ENCODE results near the gene ST8SIA5. TPM values are rescaled to one million over a fixed set of nuclear protein-coding genes. Genes with fewer than 3 reads are reported as not detected.

The ST8SIA5 gene
- total and polyA plus RNA-seq, 2 of the 4 experiments (the other 2 are of a cell fraction) = 0.03 TPM; not detected in 1

- ATAC-seq (ENCODE audit: low read depth) = no peak
These were observed 137.3 kb downstream of the ST8SIA5 start for GRCh38 chr18:46619559-46619958.

More at GRCh38 chr18:46619559-46619958, 137.3 kb downstream of the ST8SIA5 start:
- CTCF ChIA-PET = no interaction called here
- no peak overlapping the region for H3K14ac ChIP-seq (replicated peaks; ENCODE audit: low read depth, low read length)
- no peak overlapping the region for H4K8ac ChIP-seq (ENCODE audit: low read depth in 2 of 2, low read length in 2 of 2)
- H3K9ac ChIP-seq (ENCODE audit: low read depth, low read length) = no peak overlapping the region
- no peak overlapping the region for H3K4me2 ChIP-seq (ENCODE audit: low read depth, low read length)
- H3K4ac ChIP-seq (ENCODE audit: low read depth, low read length) = no peak overlapping the region
- H3K18ac ChIP-seq (ENCODE audit: low read depth, low read length) = no peak overlapping the region
- H2AK9ac ChIP-seq (replicated peaks; ENCODE audit: low read depth, low read length, poor library complexity) = no peak overlapping the region
- H3K4me1 ChIP-seq (ENCODE audit: control insufficient read depth, insufficient read depth, low read length) = no peaks in the 10 kb centered on the region
- no peak overlapping the region for H2BK20ac ChIP-seq (ENCODE audit: low read depth, low read length)
- in situ Hi-C loops (cut with MboI; ENCODE audit: low sequenced_read_pairs) (no loop called here), intact Hi-C loops (cut with micrococcal nuclease) (no loop called here), dilution Hi-C loops (cut with HindIII; ENCODE audit: low sequenced_read_pairs, unreplicated experiment) (no loop called here)
- no peak overlapping the region for H3K27ac ChIP-seq (ENCODE audit: insufficient read depth, low read length)
- no peaks in the 10 kb centered on the region for H3K9me3 ChIP-seq (ENCODE audit: control insufficient read depth, insufficient read depth, low read length)
- BruUV-seq (replicated peaks) = no TSS peak
- H3K79me1 ChIP-seq (ENCODE audit: low read depth in 1 of 2, low read length in 2 of 2) = no peaks in the 10 kb centered on the region
- H2BK5ac ChIP-seq (ENCODE audit: low read depth, low read length, poor library complexity, severe bottlenecking) = no peak overlapping the region
- no peak overlapping the region for H3K4me3 ChIP-seq (ENCODE audit: insufficient read depth, low read depth, low read length)
- H2AFZ ChIP-seq (replicated peaks; ENCODE audit: low read length, poor library complexity) = no peak overlapping the region
- H2AK5ac ChIP-seq (ENCODE audit: low read depth, low read length) = no peak overlapping the region
- no peaks in the 10 kb centered on the region for H4K20me1 ChIP-seq (ENCODE audit: insufficient read depth, low read length)
- no CpG with 5 or more reads among the region's 3 CpGs for WGBS, 2 experiments (ENCODE audit: extremely low coverage in 2 of 2, insufficient read length in 1 of 2)
- H4K91ac ChIP-seq (ENCODE audit: insufficient read depth, low read depth, low read length) = no peak overlapping the region
- H3K56ac ChIP-seq (ENCODE audit: extremely low read depth, insufficient read depth, low read length) = no peak overlapping the region
- H2BK15ac ChIP-seq (ENCODE audit: low read depth, low read length) = no peak overlapping the region
- no peaks in the 10 kb centered on the region for H3K9me1 ChIP-seq (ENCODE audit: insufficient read depth, low read length)
- POLR2A ChIA-PET (ENCODE audit: unreplicated experiment) = no interaction called here
- no peak overlapping the region for H3K23ac ChIP-seq (ENCODE audit: low read depth, low read length)
- no peak for TF ChIP-seq CTCF (conservative IDR thresholded peaks at IDR 0.05; ENCODE audit: low read depth, low read length)
- TF ChIP-seq CHD1 (IDR thresholded peaks at IDR 0.05; ENCODE audit: low read depth, low read length) = no peak
- TF ChIP-seq ELK1 (IDR thresholded peaks at IDR 0.05; ENCODE audit: borderline replicate concordance, low read depth, low read length) = no peak
- TF ChIP-seq CEBPB (IDR thresholded peaks at IDR 0.05; ENCODE audit: low read depth, low read length) = no peak
- no peak for TF ChIP-seq RFX5 (IDR thresholded peaks at IDR 0.05; ENCODE audit: low read depth, low read length)
- TF ChIP-seq FOS (IDR thresholded peaks at IDR 0.05; ENCODE audit: low read depth, low read length) = no peak
- TF ChIP-seq SMC3 (IDR thresholded peaks at IDR 0.05; ENCODE audit: low read depth, low read length) = no peak
- TF ChIP-seq MAZ (IDR thresholded peaks at IDR 0.05; ENCODE audit: borderline replicate concordance, low read depth, low read length) = no peak
- no peak for TF ChIP-seq NFE2L2 (IDR thresholded peaks at IDR 0.05; ENCODE audit: low read depth, low read length)
- no peak for TF ChIP-seq POLR2A (IDR thresholded peaks at IDR 0.05; ENCODE audit: low read depth, low read length)
- no peak for TF ChIP-seq RAD21 (IDR thresholded peaks at IDR 0.05; ENCODE audit: low read length)
- no peak for TF ChIP-seq USF2 (IDR thresholded peaks at IDR 0.05; ENCODE audit: low read depth, low read length)
- no peak for TF ChIP-seq MXI1 (IDR thresholded peaks at IDR 0.05; ENCODE audit: borderline replicate concordance, low read depth, low read length)
- H3K36me3 ChIP-seq (ENCODE audit: control insufficient read depth, insufficient read depth, low read length) = no peaks in the 10 kb centered on the region
- H4K5ac ChIP-seq (ENCODE audit: low read depth, low read length) = no peak overlapping the region
- H3K27me3 ChIP-seq (ENCODE audit: control insufficient read depth, insufficient read depth, low read length) = no peaks in the 10 kb centered on the region
- H2BK120ac ChIP-seq (ENCODE audit: low read depth, low read length) = no peak overlapping the region
- DNase-seq = no peak
